Central memory CD8-positive, alpha-beta T cell (primary cell): Measurements from ENCODE around the gene LSM10.

Experiments used
- ATAC-seq: fragments of 150-1000 bp; cut with Tn5 transposase; replicated peaks from 2 replicates; pipeline ENCODE4 v1.10.0; 2022; ENCODE audit warnings: mild to moderate bottlenecking, moderate FRiP score, moderate number of reproducible peaks; ENCODE audit not compliant: poor library complexity, severe bottlenecking; ENCODE audit errors: extremely low read depth
- DNase-seq, 2 donors: peaks; one replicate each; pipeline ENCODE4 v3.0.0; 2021; ENCODE audit warnings: low spot score in 2 of 2
- H3K27ac Mint-ChIP-seq: one replicate; pipeline ENCODE4 v1.8.0; 2022; ENCODE audit warnings: low read depth, mild to moderate bottlenecking, moderate library complexity, mixed read lengths
- H3K27me3 Mint-ChIP-seq: one replicate; pipeline ENCODE4 v1.8.0; 2022; ENCODE audit warnings: mixed read lengths
- H3K36me3 Mint-ChIP-seq: one replicate; pipeline ENCODE4 v1.8.0; 2022; ENCODE audit warnings: mild to moderate bottlenecking, moderate library complexity, mixed read lengths; ENCODE audit not compliant: insufficient read depth
- H3K4me1 Mint-ChIP-seq: one replicate; pipeline ENCODE4 v1.8.0; 2022; ENCODE audit warnings: mixed read lengths
- H3K4me3 Mint-ChIP-seq: one replicate; pipeline ENCODE4 v1.8.0; 2022; ENCODE audit warnings: mild to moderate bottlenecking, moderate library complexity, mixed read lengths
- H3K9me3 Mint-ChIP-seq: one replicate; pipeline ENCODE4 v1.8.0; 2022; ENCODE audit warnings: mixed read lengths

LSM10 gene

DNA sequence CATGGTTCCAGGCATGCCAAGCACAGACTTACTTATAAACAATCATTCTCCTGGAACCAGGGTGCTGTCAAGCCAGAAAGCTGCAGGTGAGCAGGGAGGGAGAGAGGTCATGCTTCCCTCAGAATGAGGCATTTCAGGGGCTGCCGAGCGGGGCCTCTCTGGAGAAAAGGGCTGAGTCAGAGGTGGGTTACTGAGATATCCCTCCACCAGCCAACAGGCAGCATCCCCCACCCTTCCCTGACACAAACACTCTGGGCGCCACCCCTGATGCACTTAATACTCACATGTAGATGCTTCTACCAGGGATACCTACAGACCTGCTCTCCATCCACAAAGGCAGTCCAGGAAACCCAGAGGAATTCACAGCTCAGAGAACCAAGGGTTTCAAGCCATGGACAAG lies 25.1 kb downstream of the LSM10 start:
- no peak for ATAC-seq
- DNase-seq, result no peak
- H3K27ac Mint-ChIP-seq, result peak overlapping the region; percentile 94
- H3K9me3 Mint-ChIP-seq, result no peaks in the 10 kb centered on the region
- H3K36me3 Mint-ChIP-seq, result peaks cover 2% of the 10 kb centered on the region
- H3K4me1 Mint-ChIP-seq, result peaks cover 46% of the 10 kb centered on the region
- H3K27me3 Mint-ChIP-seq, result no peaks in the 10 kb centered on the region
- no peak overlapping the region for H3K4me3 Mint-ChIP-seq

DNA sequence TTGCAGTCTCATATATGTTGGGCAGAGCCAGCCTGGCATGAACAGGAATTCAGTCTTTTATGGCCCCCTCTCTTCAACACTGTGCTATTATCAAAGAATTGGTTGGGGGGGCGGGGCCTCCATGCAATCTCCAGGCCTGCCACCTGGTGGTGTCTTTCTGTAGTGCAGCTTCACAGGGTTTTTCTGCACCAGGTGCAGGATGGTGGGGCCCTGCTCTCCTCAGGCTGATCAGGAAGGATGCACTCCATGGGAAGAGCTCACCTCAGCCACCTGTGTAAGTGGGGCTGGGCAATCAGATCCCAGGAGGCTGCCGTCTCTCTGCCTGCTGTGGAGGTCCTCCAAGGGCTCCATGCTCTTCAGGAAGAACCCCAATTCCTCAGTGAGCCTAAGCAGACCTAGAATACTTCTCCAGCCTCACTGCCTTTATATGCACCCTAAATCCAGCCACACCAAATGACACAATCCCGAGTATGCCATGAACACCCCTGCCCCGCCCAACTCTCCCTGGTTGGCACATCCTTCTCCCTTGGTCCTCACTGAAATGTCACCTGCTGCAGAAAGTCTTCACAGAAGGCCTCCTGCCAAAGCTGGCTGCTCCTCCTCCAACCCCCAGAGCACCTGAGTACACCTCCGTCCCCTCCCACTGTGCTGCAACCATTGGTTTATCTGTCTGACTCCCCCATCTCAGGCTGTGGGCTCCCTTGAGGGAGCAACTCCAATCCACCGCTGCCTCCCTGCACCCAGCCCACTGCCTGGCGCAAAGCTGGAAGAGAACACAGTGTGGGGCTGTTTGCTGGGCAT lies 28.4 kb downstream of the LSM10 start:
- ATAC-seq (peak; percentile 54), DNase-seq (peak; percentile 76 to 85)
- no peaks in the 10 kb centered on the region for H3K27me3 Mint-ChIP-seq
- no peak overlapping the region for H3K27ac Mint-ChIP-seq
- H3K4me3 Mint-ChIP-seq, result no peak overlapping the region
- peaks cover 47% of the 10 kb centered on the region for H3K4me1 Mint-ChIP-seq
- H3K36me3 Mint-ChIP-seq, result peaks cover 5% of the 10 kb centered on the region
- H3K9me3 Mint-ChIP-seq, result no peaks in the 10 kb centered on the region

DNA sequence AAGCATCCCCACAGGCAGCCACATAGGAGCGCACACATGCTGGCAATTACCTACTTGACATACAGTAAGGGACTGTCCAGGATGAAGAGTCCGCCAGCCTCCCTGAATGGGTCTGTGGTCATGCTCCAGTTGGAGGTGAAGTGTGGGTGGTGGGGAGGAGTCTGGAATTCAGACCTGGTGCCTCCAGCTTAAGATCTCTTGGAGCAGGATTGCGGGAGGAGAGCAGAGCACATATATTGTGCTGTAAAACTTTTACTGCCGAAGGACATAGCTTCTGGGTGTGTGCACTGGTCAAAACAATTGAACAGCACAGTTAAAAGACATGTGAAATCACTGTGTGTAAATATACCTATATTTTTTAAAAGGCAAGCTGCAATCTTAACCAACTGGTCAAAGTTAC lies 29.9 kb downstream of the LSM10 start:
- no peaks in the 10 kb centered on the region for H3K27me3 Mint-ChIP-seq
- peaks cover 9% of the 10 kb centered on the region for H3K36me3 Mint-ChIP-seq
- DNase-seq (no peak), ATAC-seq (no peak)
- H3K4me3 Mint-ChIP-seq, result no peak overlapping the region
- no peak overlapping the region for H3K27ac Mint-ChIP-seq
- H3K4me1 Mint-ChIP-seq, result peaks cover 34% of the 10 kb centered on the region
- H3K9me3 Mint-ChIP-seq, result no peaks in the 10 kb centered on the region

DNA sequence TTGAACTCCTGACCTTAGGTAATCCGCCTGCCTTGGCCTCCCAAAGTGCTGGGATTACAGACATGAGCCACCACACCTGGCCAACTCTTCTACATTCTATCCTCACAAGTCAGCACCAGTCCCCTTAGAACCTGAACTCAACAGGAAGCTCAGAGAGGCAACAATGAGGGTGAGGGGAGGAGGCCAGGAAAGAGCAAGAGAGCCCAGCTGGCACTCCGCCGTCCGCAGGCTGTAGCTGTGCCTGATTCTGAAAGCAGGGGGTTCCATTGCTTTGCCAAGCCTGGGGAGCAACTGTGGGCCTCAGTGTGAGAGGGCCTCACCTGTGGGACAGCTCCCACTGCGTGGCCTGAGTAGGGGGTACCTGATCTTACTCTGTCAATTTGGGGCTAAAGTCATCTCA lies 30.6 kb downstream of the LSM10 start:
- peaks cover 16% of the 10 kb centered on the region for H3K36me3 Mint-ChIP-seq
- peak overlapping the region; percentile 88 for H3K27ac Mint-ChIP-seq
- H3K27me3 Mint-ChIP-seq, result no peaks in the 10 kb centered on the region
- H3K4me3 Mint-ChIP-seq, result no peak overlapping the region
- no peaks in the 10 kb centered on the region for H3K9me3 Mint-ChIP-seq
- ATAC-seq, result peak; percentile 34
- no peak for DNase-seq
- H3K4me1 Mint-ChIP-seq, result peaks cover 34% of the 10 kb centered on the region

DNA sequence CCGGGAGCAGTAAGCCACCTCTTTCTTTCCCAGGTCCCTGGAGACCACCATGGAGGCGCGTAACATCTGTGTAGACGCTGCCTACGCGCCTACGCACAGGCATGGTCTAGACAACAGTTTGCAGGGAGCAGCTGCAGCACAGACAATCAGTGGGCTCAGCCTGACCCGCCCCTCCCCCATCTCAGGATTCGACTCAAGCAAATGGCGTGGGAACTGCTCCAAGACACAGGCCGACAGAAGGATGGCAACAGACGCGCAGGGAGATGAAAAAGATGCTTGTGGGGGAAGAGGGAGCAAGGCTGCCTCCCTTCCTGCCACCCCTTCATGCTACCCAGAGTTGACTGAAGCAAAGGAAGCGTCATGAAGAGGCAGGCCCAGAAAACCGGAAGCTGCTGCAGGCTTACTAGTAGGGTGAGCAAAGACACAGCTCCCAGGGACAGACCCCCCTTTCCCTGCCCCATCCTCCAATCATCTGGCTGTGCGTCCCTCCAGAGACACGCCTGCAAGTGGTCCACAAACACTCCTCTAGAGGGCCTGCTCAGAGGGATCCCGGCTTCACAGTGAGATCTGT lies 31.5 kb downstream of the LSM10 start:
- Mint-ChIP-seq H3K27me3 (no peaks in the 10 kb centered on the region), H3K36me3 (peaks cover 21% of the 10 kb centered on the region), H3K4me1 (peaks cover 34% of the 10 kb centered on the region), H3K9me3 (no peaks in the 10 kb centered on the region), H3K4me3 (no peak overlapping the region), H3K27ac (peak overlapping the region; percentile 88)
- ATAC-seq (peak; percentile 83), DNase-seq (peak in 1 of 2 donors; percentile 28)

DNA sequence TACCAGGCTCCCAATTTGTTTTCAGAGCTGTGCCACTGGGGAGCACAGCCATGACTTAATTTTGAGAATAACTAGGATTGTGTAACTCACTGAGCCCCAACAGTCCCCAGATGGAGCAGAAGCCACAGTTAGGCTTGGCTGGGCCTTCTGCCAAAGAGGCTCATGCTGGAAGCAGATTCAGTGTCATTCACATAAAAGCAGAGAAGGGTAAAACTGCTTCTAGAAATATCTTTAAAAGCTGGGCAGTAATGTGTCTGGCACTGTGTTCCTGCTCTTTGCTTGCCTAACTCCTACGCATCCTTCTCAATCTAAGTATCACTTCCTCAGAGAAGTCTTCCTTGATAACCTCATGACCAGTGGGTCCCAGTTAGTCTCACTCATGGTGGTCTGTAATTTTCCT lies 32.3 kb downstream of the LSM10 start:
- ATAC-seq (no peak), DNase-seq (no peak)
- Mint-ChIP-seq H3K36me3 (peaks cover 21% of the 10 kb centered on the region), H3K9me3 (no peaks in the 10 kb centered on the region), H3K27ac (peak overlapping the region; percentile 88), H3K4me1 (peaks cover 34% of the 10 kb centered on the region), H3K4me3 (no peak overlapping the region), H3K27me3 (no peaks in the 10 kb centered on the region)

DNA sequence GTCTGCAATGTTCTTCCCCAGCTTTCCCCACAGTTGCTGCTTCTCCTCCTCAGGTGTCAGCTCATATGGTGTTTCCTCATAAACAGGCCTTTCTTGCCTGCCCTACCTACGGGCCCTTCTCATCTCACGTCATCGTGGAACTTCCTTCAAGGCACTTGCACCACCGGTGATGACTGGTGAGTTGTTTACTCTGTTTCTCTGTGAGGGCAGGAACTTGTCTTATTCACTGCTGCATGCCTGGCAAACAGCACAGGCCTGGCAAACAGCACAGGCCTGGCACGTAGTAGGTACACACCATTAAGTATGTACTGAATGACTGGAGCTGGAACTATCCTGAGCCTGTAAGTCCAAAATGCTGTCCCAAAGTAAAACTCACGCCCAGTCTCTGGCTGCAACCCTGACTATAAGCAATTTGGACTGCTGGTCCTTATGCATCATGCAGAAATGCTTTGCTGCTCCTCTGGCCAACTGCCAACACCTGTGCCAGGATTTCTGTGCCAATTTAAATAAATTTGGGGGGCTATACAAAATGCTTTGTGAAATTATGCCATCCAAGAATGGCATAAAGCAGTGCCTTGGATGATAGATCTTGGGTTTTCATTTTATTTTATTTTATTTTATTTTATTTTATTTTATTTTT lies 37.7 kb downstream of the LSM10 start:
- Mint-ChIP-seq H3K27ac (no peak overlapping the region), H3K4me1 (peaks cover 7% of the 10 kb centered on the region), H3K4me3 (no peak overlapping the region), H3K27me3 (no peaks in the 10 kb centered on the region), H3K36me3 (peaks cover 31% of the 10 kb centered on the region), H3K9me3 (no peaks in the 10 kb centered on the region)
- ATAC-seq, result no peak
- DNase-seq, result no peak

DNA sequence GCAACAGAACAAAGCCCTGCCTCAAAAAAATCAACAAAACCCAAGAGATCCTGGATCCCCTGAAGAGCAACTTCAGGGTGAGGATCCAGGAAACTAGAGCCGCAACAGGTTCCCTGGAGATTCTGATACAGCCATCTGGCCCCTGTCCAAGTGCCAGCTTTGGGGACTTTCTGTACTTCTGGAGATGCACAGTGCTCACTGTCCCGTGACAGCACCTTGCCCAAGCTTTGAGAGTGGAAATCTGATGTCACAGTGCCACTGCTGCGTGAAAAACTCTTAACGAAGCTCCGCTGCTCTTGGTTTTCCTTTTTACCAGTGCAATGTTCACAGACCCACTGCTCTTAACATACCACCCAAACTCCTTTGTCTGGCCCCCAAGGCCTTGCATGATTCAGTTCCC lies 38.3 kb downstream of the LSM10 start:
- Mint-ChIP-seq H3K4me3 (no peak overlapping the region), H3K36me3 (peaks cover 34% of the 10 kb centered on the region)
- ATAC-seq, result no peak

DNA sequence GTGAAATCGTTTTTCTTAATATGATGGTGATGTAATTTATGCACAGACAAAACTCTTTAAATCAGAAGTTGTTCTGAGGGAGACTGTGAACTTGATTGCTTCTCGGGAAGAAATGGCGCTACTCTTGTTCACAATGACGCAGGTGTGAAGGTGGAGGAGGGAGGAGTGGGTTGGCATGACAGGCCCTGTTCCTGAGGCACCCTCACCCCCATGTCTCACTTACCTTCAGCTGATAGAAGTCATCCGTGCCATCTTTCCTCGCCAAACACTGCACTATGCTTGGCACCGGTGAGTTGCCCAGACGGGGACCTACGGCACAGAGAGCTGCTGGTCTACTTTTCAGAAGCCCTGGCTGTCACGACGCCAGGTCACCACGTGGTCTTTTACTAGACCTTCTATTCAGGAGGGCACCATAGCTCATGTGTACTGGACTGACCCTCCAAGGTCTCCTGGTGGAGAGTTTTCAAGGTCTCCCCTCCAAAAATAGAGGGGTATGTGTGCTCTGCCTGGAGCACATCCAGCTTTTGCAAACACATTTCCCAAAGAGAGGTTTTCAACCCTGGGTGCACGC lies 39.1 kb downstream of the LSM10 start:
- Mint-ChIP-seq H3K27ac (no peak overlapping the region), H3K9me3 (no peaks in the 10 kb centered on the region), H3K36me3 (peaks cover 38% of the 10 kb centered on the region)

More for the DNA sequence above, 38.3 kb downstream of the LSM10 start:
- no peaks in the 10 kb centered on the region for H3K27me3 Mint-ChIP-seq
- H3K4me1 Mint-ChIP-seq, result peaks cover 7% of the 10 kb centered on the region
- no peak overlapping the region for H3K27ac Mint-ChIP-seq
- no peaks in the 10 kb centered on the region for H3K9me3 Mint-ChIP-seq
- no peak for DNase-seq

DNA sequence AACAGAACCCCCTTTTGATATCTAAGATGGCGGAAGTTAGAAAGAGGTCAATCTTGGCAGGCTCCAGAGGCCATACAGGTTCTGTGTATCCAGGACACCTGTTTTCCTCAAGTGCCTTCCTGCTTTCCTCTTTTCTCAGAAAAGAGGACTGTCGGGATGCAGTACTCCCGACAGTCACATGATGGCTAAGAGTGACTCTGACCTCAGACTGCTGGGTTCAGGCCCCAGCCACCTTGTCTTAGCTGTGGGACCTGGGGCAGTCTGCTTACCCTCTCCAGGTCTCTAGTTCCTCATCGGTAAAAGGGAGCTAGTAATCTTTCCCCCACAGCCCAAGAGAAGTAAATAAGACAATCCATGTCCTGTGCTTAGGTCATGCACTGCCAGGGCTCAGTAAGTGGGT lies 41.9 kb downstream of the LSM10 start:
- Mint-ChIP-seq H3K4me1 (peaks cover 7% of the 10 kb centered on the region), H3K36me3 (peaks cover 27% of the 10 kb centered on the region), H3K27me3 (no peaks in the 10 kb centered on the region), H3K27ac (no peak overlapping the region), H3K4me3 (no peak overlapping the region), H3K9me3 (no peaks in the 10 kb centered on the region)
- DNase-seq, result no peak
- no peak for ATAC-seq

More for the DNA sequence above, 39.1 kb downstream of the LSM10 start:
- H3K27me3 Mint-ChIP-seq, result no peaks in the 10 kb centered on the region
- no peak for DNase-seq
- ATAC-seq, result no peak
- H3K4me3 Mint-ChIP-seq, result no peak overlapping the region
- peaks cover 7% of the 10 kb centered on the region for H3K4me1 Mint-ChIP-seq

DNA sequence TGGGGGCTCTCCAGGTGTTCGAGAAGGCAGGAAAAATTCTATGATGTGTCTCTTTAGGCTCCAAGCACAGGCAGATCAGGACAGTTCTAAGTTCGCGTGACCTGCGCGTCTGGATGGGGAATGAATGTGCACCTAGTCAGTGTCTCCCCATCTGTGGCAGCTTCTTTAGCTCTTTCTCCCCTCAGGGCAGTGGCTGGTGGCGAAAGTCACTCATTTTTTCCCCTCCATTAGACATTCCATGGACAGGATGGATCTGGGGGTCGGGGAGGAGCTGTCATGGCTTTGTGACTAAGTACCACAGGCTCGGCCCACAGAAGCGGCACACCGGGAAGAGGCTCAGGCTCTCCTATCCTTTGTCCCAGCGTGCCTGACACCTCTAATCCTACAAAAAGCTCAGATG lies 43.2 kb downstream of the LSM10 start:
- Mint-ChIP-seq H3K27ac (no peak overlapping the region), H3K36me3 (peaks cover 27% of the 10 kb centered on the region), H3K4me1 (peaks cover 6% of the 10 kb centered on the region), H3K4me3 (no peak overlapping the region), H3K27me3 (no peaks in the 10 kb centered on the region), H3K9me3 (no peaks in the 10 kb centered on the region)
- ATAC-seq (no peak), DNase-seq (no peak)

DNA sequence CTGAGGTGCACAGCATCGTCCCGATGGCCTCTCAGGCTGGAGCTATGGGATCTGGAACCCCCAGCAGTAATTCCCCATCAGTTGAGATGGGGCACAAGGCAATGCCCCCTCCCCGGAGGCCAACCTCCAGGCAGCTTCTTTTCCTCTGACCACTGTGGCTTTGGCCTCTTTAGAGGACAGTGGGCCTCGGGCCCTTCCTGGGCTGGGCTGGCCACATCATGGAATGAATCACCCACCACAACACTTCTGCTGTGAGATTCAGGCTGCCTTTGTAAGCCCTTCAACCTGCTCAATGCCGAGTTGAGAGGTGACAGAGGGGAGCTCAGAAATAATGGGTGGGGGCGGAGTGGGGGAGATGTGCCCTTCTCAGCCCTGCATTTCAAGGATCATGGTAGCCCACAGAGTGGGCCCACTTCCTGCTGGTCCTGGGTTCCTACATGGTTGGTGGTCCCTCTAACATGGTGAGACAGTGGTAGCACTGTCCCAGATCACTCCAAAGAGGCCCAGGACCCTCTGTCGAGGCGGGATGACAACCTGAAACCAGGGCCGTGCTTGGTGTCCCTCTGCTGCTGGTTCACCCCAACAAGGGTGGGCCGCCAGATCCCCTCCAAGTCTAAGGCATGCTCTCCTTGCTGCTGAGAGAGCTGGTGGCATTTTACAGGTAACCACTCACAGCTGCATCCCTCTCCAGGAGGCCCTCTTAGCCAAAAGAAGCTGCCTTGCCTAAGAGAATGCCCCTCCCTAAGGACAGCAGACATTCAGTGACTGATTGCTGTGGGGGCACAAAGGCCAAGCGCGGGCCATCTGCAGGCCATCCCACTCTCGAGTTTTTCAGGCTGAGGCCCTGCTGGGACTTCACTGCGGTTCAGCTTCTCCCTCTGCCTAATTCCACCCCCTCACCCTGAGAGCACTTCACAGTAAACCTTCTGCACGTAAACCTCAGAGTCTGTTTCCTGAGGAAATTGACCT lies 44.5 kb downstream of the LSM10 start:
- H3K9me3 Mint-ChIP-seq, result no peaks in the 10 kb centered on the region
- DNase-seq, result no peak
- no peaks in the 10 kb centered on the region for H3K27me3 Mint-ChIP-seq
- H3K36me3 Mint-ChIP-seq, result peaks cover 23% of the 10 kb centered on the region
- ATAC-seq, result no peak
- H3K4me1 Mint-ChIP-seq, result peaks cover 6% of the 10 kb centered on the region
- H3K27ac Mint-ChIP-seq, result no peak overlapping the region
- no peak overlapping the region for H3K4me3 Mint-ChIP-seq
